ENCODE measurements around the gene CAMK1G. TPM values are rescaled to one million over a fixed set of nuclear protein-coding genes. Genes with fewer than 3 reads are reported as not detected.
A peak's percentile ranks its signal among the peaks of the same experiment; 100 is the strongest.

Gene CAMK1G
- polyA plus RNA-seq, 1 of the 3 experiments (the other 2 are of a cell fraction) = 15.1 TPM

- Histone ChIP-seq H4K20me1 (ENCODE audit: insufficient read depth) (no peaks in the 10 kb centered on the region), H3K9me2 (no peaks in the 10 kb centered on the region), H3F3A (replicated peaks; ENCODE audit: insufficient read depth) (peaks cover 26% of the 10 kb centered on the region), H3K4me3 (ENCODE audit: low read depth in 2 of 2, low read length in 1 of 2) (peak overlapping the region in 1 of 2 experiments; percentile 18; a peak in 1 of 4 replicates), H3K79me2 (ENCODE audit: insufficient read depth) (no peaks in the 10 kb centered on the region), H3K9me3 (no peaks in the 10 kb centered on the region), H3K27me3 (ENCODE audit: insufficient read depth) (no peaks in the 10 kb centered on the region), H3K9ac (no peak overlapping the region), H3K4me2 (no peak overlapping the region), H3K27ac (ENCODE audit: low read depth in 2 of 2, low read length in 1 of 2) (peak overlapping the region in 1 of 2 experiments; percentile 79; a peak in 1 of 4 replicates), H2AFZ (ENCODE audit: low read depth) (no peak overlapping the region), H3K36me3 (replicated peaks in 1 of 2; ENCODE audit: control insufficient read depth in 1 of 2, insufficient read depth in 2 of 2, low read length in 1 of 2) (peaks cover 5 to 57% of the 10 kb centered on the region in 2 experiments), H3K4me1 (ENCODE audit: control insufficient read depth in 1 of 2, insufficient read depth in 2 of 2, low read depth in 1 of 2, low read length in 1 of 2) (peaks cover 0 to 27% of the 10 kb centered on the region in 2 experiments; a peak in 3 of 4 replicates)
- CTCF ChIA-PET = interaction anchor here (0.7 to 6.4 kb wide), 20 partner anchors 9 to 104 kb away, joined by 3 to 43 read pairs (median 4); partner anchors contain the start of gene CAMK1G
- DNase-seq = peak; percentile 55
- POLR2A ChIA-PET = no interaction called here
- no peak for TF ChIP-seq EP300 (IDR thresholded peaks at IDR 0.05; ENCODE audit: borderline replicate concordance in 1 of 2, low read depth in 1 of 2, low read length in 1 of 2)
- no peak for TF ChIP-seq REST (IDR thresholded peaks at IDR 0.05; ENCODE audit: low read depth, low read length)
- TF ChIP-seq RAD21 (IDR thresholded peaks at IDR 0.05; ENCODE audit: low read length) = peak; percentile 77
- peak; percentile 81 for TF ChIP-seq SMC3 (IDR thresholded peaks at IDR 0.05; ENCODE audit: low read depth, low read length)
- TF ChIP-seq, protein P1, sequence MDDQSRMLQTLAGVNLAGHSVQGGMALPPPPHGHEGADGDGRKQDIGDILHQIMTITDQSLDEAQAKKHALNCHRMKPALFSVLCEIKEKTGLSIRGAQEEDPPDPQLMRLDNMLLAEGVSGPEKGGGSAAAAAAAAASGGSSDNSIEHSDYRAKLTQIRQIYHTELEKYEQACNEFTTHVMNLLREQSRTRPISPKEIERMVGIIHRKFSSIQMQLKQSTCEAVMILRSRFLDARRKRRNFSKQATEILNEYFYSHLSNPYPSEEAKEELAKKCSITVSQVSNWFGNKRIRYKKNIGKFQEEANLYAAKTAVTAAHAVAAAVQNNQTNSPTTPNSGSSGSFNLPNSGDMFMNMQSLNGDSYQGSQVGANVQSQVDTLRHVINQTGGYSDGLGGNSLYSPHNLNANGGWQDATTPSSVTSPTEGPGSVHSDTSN (IDR thresholded peaks at IDR 0.05) = no peak
- no peak for TF ChIP-seq MEF2A (IDR thresholded peaks at IDR 0.05; ENCODE audit: borderline replicate concordance, low read depth)
- no peak for TF ChIP-seq POLR2AphosphoS5 (IDR thresholded peaks at IDR 0.05; ENCODE audit: low read depth, low read length)
- TF ChIP-seq CTCF (IDR thresholded peaks at IDR 0.05) = peak; percentile 71
- TF ChIP-seq, protein P2, sequence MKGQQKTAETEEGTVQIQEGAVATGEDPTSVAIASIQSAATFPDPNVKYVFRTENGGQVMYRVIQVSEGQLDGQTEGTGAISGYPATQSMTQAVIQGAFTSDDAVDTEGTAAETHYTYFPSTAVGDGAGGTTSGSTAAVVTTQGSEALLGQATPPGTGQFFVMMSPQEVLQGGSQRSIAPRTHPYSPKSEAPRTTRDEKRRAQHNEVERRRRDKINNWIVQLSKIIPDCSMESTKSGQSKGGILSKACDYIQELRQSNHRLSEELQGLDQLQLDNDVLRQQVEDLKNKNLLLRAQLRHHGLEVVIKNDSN (IDR thresholded peaks at IDR 0.05; ENCODE audit: borderline replicate concordance, low read depth) = no peak
- WGBS (ENCODE audit: low lambda C conversion rate) = 44% methylated on average over 6 of the region's 6 CpGs
These were observed 18.5 kb downstream of the CAMK1G start for GRCh38 chr1:209601809-209602657.

All from SK-N-SH (cell line).